NB4 (cell line): ENCODE measurements around the gene SHC1.

Experiments
- DNase-seq: peaks from one replicate; pipeline ENCODE4 v3.0.0; 2010; ENCODE audit warnings: low read depth
- H3K4me3 ChIP-seq: one replicate; pipeline ENCODE4 v1.5.1; 2011; ENCODE audit warnings: mild to moderate bottlenecking, low read depth, low read length, moderate library complexity
- MYC ChIP-seq: IDR thresholded peaks from 2 replicates; pipeline ENCODE4 v1.6.1; 2011; ENCODE audit warnings: low read depth, low read length
- POLR2A ChIP-seq: IDR thresholded peaks from 2 replicates; pipeline ENCODE4 v1.6.1; 2011; ENCODE audit warnings: mild to moderate bottlenecking; ENCODE audit not compliant: insufficient read length; ENCODE audit errors: extremely low read depth
- TF ChIP-seq, protein P1 (sequence below): IDR thresholded peaks from 2 replicates; pipeline ENCODE4 v1.6.1; 2011; ENCODE audit warnings: low read depth, low read length
- TF ChIP-seq, protein P2 (sequence below): IDR thresholded peaks from one replicate; pipeline ENCODE4 v1.5.1; 2012; ENCODE audit warnings: low read depth, low read length

The SHC1 gene

DNA sequence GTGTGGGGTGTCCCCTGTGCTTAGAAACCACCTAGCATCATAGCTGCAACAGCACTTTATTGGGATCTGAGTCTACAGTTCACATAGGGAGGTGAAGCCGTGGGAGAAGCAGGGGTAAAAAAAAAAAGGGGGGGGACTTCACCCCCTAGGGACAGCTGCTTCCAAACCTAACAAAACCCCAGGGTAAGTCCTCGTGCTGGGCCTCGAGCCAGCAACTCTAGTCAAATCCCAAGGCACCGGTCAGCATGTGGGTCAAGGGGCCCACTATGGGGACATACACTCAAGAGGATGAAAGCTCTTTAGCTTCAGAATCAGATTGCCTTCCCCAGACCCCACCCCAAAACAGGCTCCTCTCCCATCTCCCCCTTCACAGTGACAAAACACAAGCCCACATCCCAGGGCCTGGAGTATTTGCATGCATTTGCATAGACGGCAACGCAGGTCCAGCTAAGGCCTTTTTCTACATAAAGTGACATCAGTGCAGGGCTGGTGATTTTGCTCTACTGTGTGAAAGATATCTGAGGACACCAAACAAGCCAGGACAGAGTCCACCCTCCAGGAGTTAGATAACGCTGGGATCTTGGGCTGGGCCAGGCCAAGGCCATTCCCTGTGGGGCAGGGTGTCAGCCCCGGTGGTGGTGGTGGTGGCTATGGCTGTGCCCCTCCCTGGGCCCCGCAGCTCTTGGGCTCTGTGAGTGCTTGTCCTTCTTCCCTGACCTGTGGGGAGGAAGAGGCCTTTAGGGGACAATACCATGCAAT, 26.0 kb downstream of the SHC1 start:
- no peak for DNase-seq
- TF ChIP-seq MYC (no peak), POLR2A (no peak)
- TF ChIP-seq, protein P1, sequence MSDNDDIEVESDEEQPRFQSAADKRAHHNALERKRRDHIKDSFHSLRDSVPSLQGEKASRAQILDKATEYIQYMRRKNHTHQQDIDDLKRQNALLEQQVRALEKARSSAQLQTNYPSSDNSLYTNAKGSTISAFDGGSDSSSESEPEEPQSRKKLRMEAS = no peak
- TF ChIP-seq, protein P2, sequence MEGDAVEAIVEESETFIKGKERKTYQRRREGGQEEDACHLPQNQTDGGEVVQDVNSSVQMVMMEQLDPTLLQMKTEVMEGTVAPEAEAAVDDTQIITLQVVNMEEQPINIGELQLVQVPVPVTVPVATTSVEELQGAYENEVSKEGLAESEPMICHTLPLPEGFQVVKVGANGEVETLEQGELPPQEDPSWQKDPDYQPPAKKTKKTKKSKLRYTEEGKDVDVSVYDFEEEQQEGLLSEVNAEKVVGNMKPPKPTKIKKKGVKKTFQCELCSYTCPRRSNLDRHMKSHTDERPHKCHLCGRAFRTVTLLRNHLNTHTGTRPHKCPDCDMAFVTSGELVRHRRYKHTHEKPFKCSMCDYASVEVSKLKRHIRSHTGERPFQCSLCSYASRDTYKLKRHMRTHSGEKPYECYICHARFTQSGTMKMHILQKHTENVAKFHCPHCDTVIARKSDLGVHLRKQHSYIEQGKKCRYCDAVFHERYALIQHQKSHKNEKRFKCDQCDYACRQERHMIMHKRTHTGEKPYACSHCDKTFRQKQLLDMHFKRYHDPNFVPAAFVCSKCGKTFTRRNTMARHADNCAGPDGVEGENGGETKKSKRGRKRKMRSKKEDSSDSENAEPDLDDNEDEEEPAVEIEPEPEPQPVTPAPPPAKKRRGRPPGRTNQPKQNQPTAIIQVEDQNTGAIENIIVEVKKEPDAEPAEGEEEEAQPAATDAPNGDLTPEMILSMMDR = no peak
- no peak overlapping the region for H3K4me3 ChIP-seq

DNA sequence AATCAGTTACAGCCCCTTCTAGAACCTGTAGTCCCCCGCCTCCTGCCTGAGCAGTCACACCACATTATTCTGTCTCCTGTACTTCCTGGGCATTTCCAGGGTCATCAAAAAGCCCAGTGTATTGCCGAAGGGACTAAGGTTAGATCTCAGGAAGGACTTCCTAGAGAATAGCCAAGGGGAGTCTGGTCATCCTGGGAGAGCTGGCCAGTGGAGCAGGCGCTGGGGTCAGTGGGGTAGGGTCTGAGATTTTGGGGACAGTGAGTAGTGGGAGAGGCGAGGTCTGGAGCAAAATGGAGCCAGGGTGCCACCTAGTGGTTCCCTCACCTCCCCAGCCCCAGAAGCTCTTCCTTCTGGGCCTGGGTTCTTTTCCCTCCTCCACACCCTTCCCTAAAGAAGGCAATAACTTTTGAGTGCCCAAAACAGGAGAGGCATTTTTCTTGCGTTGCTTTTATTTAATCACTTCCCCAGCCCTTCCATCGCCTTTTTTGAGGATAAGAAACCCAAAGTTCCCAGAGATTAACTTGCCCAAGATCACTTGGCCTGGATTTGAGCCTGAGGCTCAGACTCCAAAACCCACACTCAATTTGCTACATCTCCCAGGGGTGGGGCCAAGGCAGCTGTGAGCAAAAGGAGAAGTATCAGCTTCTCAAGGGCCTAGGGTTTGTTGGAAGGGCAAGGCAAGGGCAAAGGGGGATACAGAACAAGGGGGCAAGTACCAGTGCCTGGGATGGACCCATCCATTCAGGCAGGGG, 26.7 kb downstream of the SHC1 start:
- DNase-seq = peak; percentile 84
- TF ChIP-seq, protein P2 = peak; percentile 85
- TF ChIP-seq, protein P1 = no peak
- H3K4me3 ChIP-seq = no peak overlapping the region

DNA sequence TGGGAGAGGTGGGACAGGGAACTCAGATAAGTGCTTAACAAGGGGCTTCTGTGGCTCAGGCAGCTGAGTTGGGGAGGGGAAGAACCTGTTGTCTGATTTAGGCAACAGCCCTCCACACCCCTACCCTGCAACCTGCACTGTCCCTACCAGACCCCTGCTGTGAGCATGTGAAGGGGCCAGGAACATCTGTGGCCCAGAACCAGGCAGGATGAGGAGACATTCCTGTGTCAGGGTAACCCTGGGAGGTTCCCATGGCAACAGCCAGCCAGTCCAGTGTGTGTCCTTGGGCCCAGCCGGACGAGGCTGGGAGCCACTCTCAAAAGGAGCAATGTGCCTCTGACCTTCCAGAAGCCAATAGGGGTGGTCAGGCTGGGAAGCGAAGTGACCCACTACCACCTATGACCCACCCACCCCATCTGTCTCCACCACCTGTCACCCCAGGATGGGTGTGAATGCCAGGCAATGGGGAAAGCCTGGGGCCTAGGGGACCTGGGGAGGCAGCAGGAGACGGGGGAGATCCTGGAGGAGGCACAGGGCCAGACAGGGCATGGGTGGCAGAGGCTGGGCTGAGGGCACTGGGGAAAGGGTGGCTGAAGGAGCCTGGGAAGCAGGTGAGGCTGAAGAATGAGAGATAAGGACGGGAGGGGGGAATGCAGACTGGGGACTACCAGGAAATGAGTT, 29.1 kb downstream of the SHC1 start:
- TF ChIP-seq POLR2A = no peak
- TF ChIP-seq MYC = no peak
- TF ChIP-seq, protein P2 = no peak
- TF ChIP-seq, protein P1 = no peak
- H3K4me3 ChIP-seq = no peak overlapping the region

DNA sequence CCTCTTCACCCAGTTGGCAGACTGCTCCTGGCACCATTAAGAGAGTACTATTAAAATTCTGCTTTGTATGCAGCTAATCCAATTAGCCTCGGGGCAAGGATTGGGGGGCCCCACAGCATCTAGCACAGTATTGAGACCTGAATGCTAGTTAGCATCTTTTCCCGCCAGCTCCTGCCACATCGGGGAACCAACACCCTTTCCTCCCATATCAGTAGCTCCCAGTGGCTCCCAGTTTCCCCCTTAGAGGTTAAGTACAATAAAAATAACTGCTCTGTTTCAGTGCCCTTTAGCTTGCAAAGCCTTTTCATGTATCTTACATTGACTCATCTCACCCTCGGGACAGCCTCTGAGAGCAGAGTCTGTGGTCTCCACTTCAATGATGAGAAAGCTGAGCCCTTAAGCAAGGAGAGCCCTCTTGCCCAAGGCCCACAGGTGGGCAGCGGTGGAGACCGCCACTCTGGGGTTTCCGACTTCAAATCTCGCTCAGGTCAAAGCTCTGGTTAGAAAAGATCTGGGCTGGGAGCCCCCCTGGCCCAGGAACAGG, 29.8 kb downstream of the SHC1 start:
- H3K4me3 ChIP-seq = no peak overlapping the region
- peak; percentile 35 for DNase-seq
- TF ChIP-seq POLR2A (no peak), MYC (no peak)
- TF ChIP-seq, protein P2 = no peak
- TF ChIP-seq, protein P1 = no peak

More for the DNA sequence above, 29.1 kb downstream of the SHC1 start:
- no peak for DNase-seq

DNA sequence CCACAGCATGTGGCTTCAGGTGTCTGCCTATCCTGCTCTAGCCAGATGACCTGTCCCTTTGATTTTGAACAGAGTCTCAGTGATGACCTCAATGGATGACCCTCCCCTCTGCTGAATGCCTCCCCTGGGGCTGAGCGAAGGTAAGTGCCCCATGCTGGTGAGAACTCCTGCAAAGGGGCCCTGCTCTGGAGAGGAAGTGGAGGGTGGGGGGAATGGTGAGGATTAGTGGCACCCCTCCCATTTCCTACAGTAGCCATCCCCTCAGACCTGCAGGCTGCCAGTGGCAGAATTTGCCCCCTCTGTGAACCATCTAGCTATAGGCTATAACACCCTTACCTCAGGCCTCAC, 30.4 kb downstream of the SHC1 start:
- TF ChIP-seq, protein P1 = no peak
- TF ChIP-seq, protein P2 = no peak
- TF ChIP-seq POLR2A = no peak
- TF ChIP-seq MYC = no peak
- DNase-seq = no peak
- H3K4me3 ChIP-seq = no peak overlapping the region
